ENCODE measurements around the gene NLGN3. TPM values are rescaled to one million over a fixed set of nuclear protein-coding genes. Genes with fewer than 3 reads are reported as not detected.

The NLGN3 gene
- total and polyA plus RNA-seq, 2 donors (not counting 3 experiments of a cell fraction or from before 2014, with no cell fraction given) = 0.37 to 0.40 TPM

- H3K4me1 ChIP-seq (ENCODE audit: control insufficient read depth, extremely low read depth, insufficient read depth, low read length) = peaks cover 3% of the 10 kb centered on the region
- no peaks in the 10 kb centered on the region for H4K20me1 ChIP-seq (replicated peaks; ENCODE audit: control insufficient read depth, extremely low read depth, insufficient read depth, low read length)
- H3K27ac ChIP-seq (ENCODE audit: insufficient read depth, low read depth, low read length) = no peak overlapping the region
- FAIRE-seq = no peak
- no peaks in the 10 kb centered on the region for H3K27me3 ChIP-seq (ENCODE audit: control insufficient read depth in 2 of 2, insufficient read depth in 2 of 2, low read length in 2 of 2)
- H3K4me2 ChIP-seq (ENCODE audit: insufficient read depth, low read length) = no peak overlapping the region
- H3K9me3 ChIP-seq (replicated peaks; ENCODE audit: control insufficient read depth, insufficient read depth, low read length) = no peaks in the 10 kb centered on the region
- no peak for TF ChIP-seq EZH2 (IDR thresholded peaks at IDR 0.05; ENCODE audit: borderline replicate concordance, low read depth, low read length, severe bottlenecking)
- no peak for TF ChIP-seq FOS (IDR thresholded peaks at IDR 0.05; ENCODE audit: borderline replicate concordance, insufficient read depth, low read length)
- TF ChIP-seq POLR2A (IDR thresholded peaks at IDR 0.05; ENCODE audit: low read depth, low read length) = no peak
- TF ChIP-seq MAX (IDR thresholded peaks at IDR 0.05; ENCODE audit: insufficient read depth, insufficient read length) = no peak
- no peak for TF ChIP-seq CTCF (IDR thresholded peaks at IDR 0.05; ENCODE audit: extremely low read depth in 1 of 2, insufficient read depth in 1 of 2, low read depth in 1 of 2, low read length in 2 of 2)
- TF ChIP-seq JUN (IDR thresholded peaks at IDR 0.05; ENCODE audit: borderline replicate concordance, insufficient read depth, insufficient read length, low read depth) = no peak
- TF ChIP-seq GATA2 (IDR thresholded peaks at IDR 0.05; ENCODE audit: insufficient read depth, insufficient read length, low read depth, low read length) = no peak
- no peak for TF ChIP-seq POLR2AphosphoS5 (IDR thresholded peaks at IDR 0.05; ENCODE audit: insufficient read depth, low read depth, low read length)
- POLR2A ChIA-PET = no interaction called here
- H3K79me2 ChIP-seq (ENCODE audit: control insufficient read depth, insufficient read depth, low read length) = no peaks in the 10 kb centered on the region
- no TSS peak for BruUV-seq (replicated peaks)
- intact Hi-C loops (cut with micrococcal nuclease) (no loop called here), dilution Hi-C loops (cut with MboI; ENCODE audit: extremely low pct_ligation_motif_present, low sequenced_read_pairs) (no loop called here)
- no peak for DNase-seq (ENCODE audit: low read depth, low spot score)
- H3K9me1 ChIP-seq (replicated peaks; ENCODE audit: control insufficient read depth, extremely low read depth, insufficient read depth, low read length) = no peaks in the 10 kb centered on the region
- CTCF ChIA-PET = no interaction called here
- no peaks in the 10 kb centered on the region for H3K36me3 ChIP-seq (ENCODE audit: control insufficient read depth in 2 of 2, extremely low read depth in 1 of 2, insufficient read depth in 2 of 2, low read length in 2 of 2)
- no peak overlapping the region for H3K9ac ChIP-seq (replicated peaks; ENCODE audit: extremely low read depth, insufficient read depth, low read length)
- no peak overlapping the region for H2AFZ ChIP-seq (ENCODE audit: low read depth, low read length)
- H3K4me3 ChIP-seq (replicated peaks in 1 of 3; ENCODE audit: insufficient read depth in 1 of 3, low read depth in 1 of 3, low read length in 3 of 3) = no peak overlapping the region
These were observed 3.6 kb downstream of the NLGN3 start for GRCh38 chrX:71148278-71148663.
